Kidney (tissue), 11 donors: ENCODE measurements around the gene SRGAP2. TPM values are rescaled to one million over a fixed set of nuclear protein-coding genes. Genes with fewer than 3 reads are reported as not detected.
"Not testable (repeated sequence)": the region's sequence is repeated elsewhere in the genome, so short reads cannot be mapped to it uniquely, and the experiment has no call there.

ENCODE experiments used
- DNase-seq, 5 donors: peaks; one replicate each; pipeline ENCODE4 v3.0.0-alpha.2; 2013 to 2020
- FAIRE-seq: peaks from 2 replicates; lab custom pipeline; 2012; peaks lifted over from hg19 to GRCh38; lab: Jason Lieb, UNC
- H3K27ac ChIP-seq, 2 donors: one replicate each; pipeline ENCODE4 v1.7.0; 2013; ENCODE audit warnings: low read depth in 2 of 2, low read length in 2 of 2, inconsistent platforms in 1 of 2
- H3K27me3 ChIP-seq: one replicate; pipeline ENCODE4 v1.7.1; 2013; ENCODE audit warnings: low read length, inconsistent platforms; ENCODE audit not compliant: control insufficient read depth, insufficient read depth
- H3K36me3 ChIP-seq, 3 donors: one replicate each; pipeline versions ENCODE4 v1.7.0 to v1.7.1; 2013; ENCODE audit warnings: low read length in 3 of 3, control low read depth in 1 of 3, inconsistent platforms in 1 of 3; ENCODE audit not compliant: insufficient read depth in 3 of 3, control insufficient read depth in 2 of 3
- H3K4me1 ChIP-seq, 3 donors: one replicate each; pipeline versions ENCODE4 v1.7.0 to v1.7.1; 2013; ENCODE audit warnings: low read length in 3 of 3, inconsistent platforms in 1 of 3, low read depth in 1 of 3; ENCODE audit not compliant: control insufficient read depth in 2 of 3, insufficient read depth in 2 of 3
- H3K4me3 ChIP-seq, 3 donors: one replicate each; pipeline versions ENCODE4 v1.7.0 to v1.8.1; 2013; ENCODE audit warnings: low read length in 3 of 3, control low read depth in 1 of 3, inconsistent platforms in 1 of 3
- H3K9ac ChIP-seq, 3 donors: one replicate each; pipeline versions ENCODE4 v1.7.0 to v1.7.1; 2013; ENCODE audit warnings: low read length in 3 of 3, control low read depth in 1 of 3, inconsistent platforms in 1 of 3
- H3K9me3 ChIP-seq, 3 donors: one replicate each; pipeline versions ENCODE4 v1.7.0 to v1.7.1; 2013; ENCODE audit warnings: low read length in 3 of 3, control low read depth in 1 of 3, inconsistent platforms in 1 of 3; ENCODE audit not compliant: control insufficient read depth in 2 of 3, insufficient read depth in 1 of 3
- intact Hi-C: fragments of 100-400 bp; cut with DNase I; formaldehyde crosslinking; loops from one replicate; pipeline ENCODE4 v1.11.1; 2022
- polyA plus RNA-seq: library from polyadenylated mRNA; stranded (reverse); fragments of 350-450 nt; fragmentation: Illumina TruSeq; extraction: RNeasy Lipid Tissue Mini Kit (QIAGEN cat#74804); gene quantifications from one replicate; pipeline ENCODE4 v1.2.3, GENCODE V29; 2014; ENCODE audit warnings: low read depth, low replicate concordance; ENCODE audit not compliant: insufficient read depth
- total RNA-seq: library from RNA; stranded (reverse); fragmentation: NEBNext Ultra II Directional; extraction: Animal tissue kit (Norgen Biotek cat#: 25700); gene quantifications from one replicate; pipeline ENCODE4 v1.2.1, GENCODE V29; 2021
- donor health status: control.
- donor health status: control.
- donor health status: DM: yes; HTN: yes; CAD: no.
- donor health status: Normal renal cell carcinoma (clear cell type).

Gene SRGAP2
- total and polyA plus RNA-seq, 2 donors from 2014 or later = 11.4 to 67.3 TPM

GRCh38 chr1:206250953-206251681 lies 47.8 kb downstream of the SRGAP2 start:
- H3K27ac ChIP-seq, FAIRE-seq, H3K36me3 ChIP-seq, H3K9ac ChIP-seq, H3K9me3 ChIP-seq, H3K4me3 ChIP-seq, DNase-seq, H3K4me1 ChIP-seq, H3K27me3 ChIP-seq, intact Hi-C loops: not testable (repeated sequence)

GRCh38 chr1:206252680-206253335 lies 49.5 kb downstream of the SRGAP2 start:
- H3K9ac ChIP-seq, H3K9me3 ChIP-seq, intact Hi-C loops, H3K4me3 ChIP-seq, H3K27me3 ChIP-seq, H3K36me3 ChIP-seq, FAIRE-seq, H3K27ac ChIP-seq, H3K4me1 ChIP-seq: not testable (repeated sequence)
- peak in 2 of 5 donors; percentile 9 to 11 for DNase-seq

Other genes with a start within 250 kb of the SRGAP2 start
- gene RAB7B, start 200.1 kb upstream of the SRGAP2 start, total RNA-seq = 2.0 TPM
- 0.73 TPM for gene RAB7B, start 200.1 kb upstream of the SRGAP2 start, polyA plus RNA-seq
- 1.6 TPM for gene CTSE, start 179.6 kb upstream of the SRGAP2 start, total RNA-seq
- gene CTSE, start 179.6 kb upstream of the SRGAP2 start, polyA plus RNA-seq = not detected
- gene RHEX, start 150.4 kb upstream of the SRGAP2 start, total RNA-seq = 39.5 TPM
- 10.2 TPM for gene RHEX, start 150.4 kb upstream of the SRGAP2 start, polyA plus RNA-seq
- 0.69 TPM for gene AVPR1B, start 86.2 kb upstream of the SRGAP2 start, total RNA-seq
- not detected for gene AVPR1B, start 86.2 kb upstream of the SRGAP2 start, polyA plus RNA-seq
- gene FAM72A, start 702 bp upstream of the SRGAP2 start, total RNA-seq = 3.4 TPM
- gene FAM72A, start 702 bp upstream of the SRGAP2 start, polyA plus RNA-seq = 1.8 TPM